ENCODE data around the gene PIK3R5. TPM values are rescaled to one million over a fixed set of nuclear protein-coding genes. Genes with fewer than 3 reads are reported as not detected.

Gene PIK3R5
- polyA plus RNA-seq, 3 donors, result 32.1 to 127 (median 47.5) TPM

DNA sequence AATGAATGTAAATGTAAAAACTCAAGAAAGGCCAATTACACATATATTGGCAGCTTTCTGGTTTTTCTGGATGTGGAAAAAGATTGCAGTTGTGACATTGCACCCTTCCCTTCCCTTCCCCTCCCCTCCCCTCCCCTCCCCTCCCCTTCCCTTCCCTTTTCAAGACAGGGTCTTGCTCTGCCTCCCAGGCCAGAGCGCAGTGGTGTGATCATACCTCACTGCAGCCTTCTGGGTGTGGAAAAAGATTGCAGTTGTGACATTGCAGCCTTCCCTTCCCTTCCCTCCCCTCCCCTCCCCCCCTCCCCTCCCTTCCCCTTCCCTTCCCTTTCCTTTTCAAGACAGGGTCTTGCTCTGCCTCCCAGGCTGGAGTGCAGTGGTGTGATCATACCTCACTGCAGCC lies 41.7 kb downstream of the PIK3R5 start:
- H3K4me3 Mint-ChIP-seq, result peak overlapping the region in 1 of 2 donors; percentile 48
- peak overlapping the region in 1 of 3 experiments; percentile 33 for H3K4me3 ChIP-seq (replicated peaks in 1 of 3; ENCODE audit: low read depth in 2 of 3, low read length in 3 of 3)
- H3K9me3 Mint-ChIP-seq, result peaks cover 10 to 24% (median 19%) of the 10 kb centered on the region in 7 donors
- peak overlapping the region in 4 of 7 donors; percentile 99 to 100 (median 99) for H3K27ac Mint-ChIP-seq
- no peak overlapping the region for H2AFZ ChIP-seq (ENCODE audit: insufficient read depth, low read depth, low read length, poor library complexity, severe bottlenecking)
- peaks cover 32 to 53% of the 10 kb centered on the region in 2 donors for H3K4me1 ChIP-seq (ENCODE audit: control insufficient read depth in 1 of 2, insufficient read depth in 2 of 2, low read length in 2 of 2)
- no peaks in the 10 kb centered on the region for H4K20me1 ChIP-seq (ENCODE audit: insufficient read depth, low read length)
- H3K27ac ChIP-seq (ENCODE audit: low read depth in 1 of 2, low read length in 2 of 2), result peak overlapping the region; percentile 91 to 99
- intact Hi-C loops (cut with micrococcal nuclease), result loop anchor here in 1 of 2 donors (2.0 kb wide), 2 partner anchors 31 to 41 kb away; partner anchors contain the start of gene PIK3R5
- no CpG with 5 or more reads among the region's 1 CpG for WGBS (ENCODE audit: insufficient coverage)
- no peaks in the 10 kb centered on the region for H3K27me3 Mint-ChIP-seq (ENCODE audit: low read depth in 3 of 3)
- H3K4me1 Mint-ChIP-seq, result peaks cover 35% of the 10 kb centered on the region
- peaks cover 0 to 23% of the 10 kb centered on the region in 2 donors for H3K36me3 ChIP-seq (replicated peaks in 1 of 2; ENCODE audit: control insufficient read depth in 1 of 2, insufficient read depth in 2 of 2, low read length in 2 of 2)
- H3K4me2 ChIP-seq (replicated peaks; ENCODE audit: extremely low read depth, low read length, poor library complexity, severe bottlenecking), result no peak overlapping the region
- H3K79me2 ChIP-seq (ENCODE audit: insufficient read depth, low read length), result peaks cover 79% of the 10 kb centered on the region
- TF ChIP-seq, protein P1, sequence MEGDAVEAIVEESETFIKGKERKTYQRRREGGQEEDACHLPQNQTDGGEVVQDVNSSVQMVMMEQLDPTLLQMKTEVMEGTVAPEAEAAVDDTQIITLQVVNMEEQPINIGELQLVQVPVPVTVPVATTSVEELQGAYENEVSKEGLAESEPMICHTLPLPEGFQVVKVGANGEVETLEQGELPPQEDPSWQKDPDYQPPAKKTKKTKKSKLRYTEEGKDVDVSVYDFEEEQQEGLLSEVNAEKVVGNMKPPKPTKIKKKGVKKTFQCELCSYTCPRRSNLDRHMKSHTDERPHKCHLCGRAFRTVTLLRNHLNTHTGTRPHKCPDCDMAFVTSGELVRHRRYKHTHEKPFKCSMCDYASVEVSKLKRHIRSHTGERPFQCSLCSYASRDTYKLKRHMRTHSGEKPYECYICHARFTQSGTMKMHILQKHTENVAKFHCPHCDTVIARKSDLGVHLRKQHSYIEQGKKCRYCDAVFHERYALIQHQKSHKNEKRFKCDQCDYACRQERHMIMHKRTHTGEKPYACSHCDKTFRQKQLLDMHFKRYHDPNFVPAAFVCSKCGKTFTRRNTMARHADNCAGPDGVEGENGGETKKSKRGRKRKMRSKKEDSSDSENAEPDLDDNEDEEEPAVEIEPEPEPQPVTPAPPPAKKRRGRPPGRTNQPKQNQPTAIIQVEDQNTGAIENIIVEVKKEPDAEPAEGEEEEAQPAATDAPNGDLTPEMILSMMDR (IDR thresholded peaks at IDR 0.05), result no peak
- DNase-seq, result peak; percentile 49 to 70 (median 64)
- H3K36me3 Mint-ChIP-seq, result peaks cover 30 to 33% of the 10 kb centered on the region in 2 donors
- no peak overlapping the region for H3K9ac ChIP-seq (ENCODE audit: insufficient read depth, low read length, poor library complexity, severe bottlenecking)
- peaks cover 15 to 19% of the 10 kb centered on the region in 2 donors for H3K9me3 ChIP-seq (replicated peaks in 1 of 2; ENCODE audit: control insufficient read depth in 1 of 2, insufficient read depth in 1 of 2, low read length in 2 of 2)
- H3K27me3 ChIP-seq (ENCODE audit: control insufficient read depth in 2 of 2, insufficient read depth in 2 of 2, low read length in 2 of 2), result no peaks in the 10 kb centered on the region

DNA sequence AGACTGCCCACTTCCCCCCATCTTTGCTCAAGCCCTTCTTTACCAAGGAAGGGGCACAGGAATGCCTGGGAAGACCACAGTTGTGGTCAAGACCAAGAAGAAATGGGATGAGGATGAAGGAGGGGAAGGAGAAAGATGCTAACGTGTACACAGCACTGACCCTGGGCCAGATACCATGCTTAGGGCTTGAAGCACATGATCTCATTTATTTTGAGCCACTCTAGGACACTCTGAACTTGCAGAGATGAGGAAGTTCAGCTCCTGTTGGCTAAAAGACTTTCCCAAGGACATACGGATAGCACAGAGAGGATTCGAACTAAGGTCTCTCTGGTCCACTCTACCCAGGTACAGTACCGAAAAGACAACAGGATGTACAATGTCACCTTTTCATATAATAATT lies 42.6 kb downstream of the PIK3R5 start:
- H4K20me1 ChIP-seq (ENCODE audit: insufficient read depth, low read length), result no peaks in the 10 kb centered on the region
- TF ChIP-seq, protein P1 (IDR thresholded peaks at IDR 0.05), result no peak
- H3K4me1 ChIP-seq (ENCODE audit: control insufficient read depth in 1 of 2, insufficient read depth in 2 of 2, low read length in 2 of 2), result peaks cover 32 to 56% of the 10 kb centered on the region in 2 donors
- H3K36me3 ChIP-seq (replicated peaks in 1 of 2; ENCODE audit: control insufficient read depth in 1 of 2, insufficient read depth in 2 of 2, low read length in 2 of 2), result peaks cover 0 to 15% of the 10 kb centered on the region in 2 donors
- DNase-seq, result peak; percentile 68 to 86 (median 82)
- peak overlapping the region in 1 of 3 experiments; percentile 33 for H3K4me3 ChIP-seq (replicated peaks in 1 of 3; ENCODE audit: low read depth in 2 of 3, low read length in 3 of 3)
- 11% methylated on average over 1 of the region's 4 CpGs for WGBS (ENCODE audit: insufficient coverage)
- Mint-ChIP-seq H3K4me1 (peaks cover 36% of the 10 kb centered on the region), H3K9me3 (peaks cover 7 to 19% (median 13%) of the 10 kb centered on the region in 7 donors), H3K27ac (peak overlapping the region in 4 of 7 donors; percentile 99 to 100 (median 99)), H3K36me3 (peaks cover 26 to 29% of the 10 kb centered on the region in 2 donors), H3K4me3 (peak overlapping the region; percentile 3 to 85), H3K27me3 (ENCODE audit: low read depth in 3 of 3) (no peaks in the 10 kb centered on the region)
- intact Hi-C loops (cut with micrococcal nuclease), result loop anchor here in 1 of 2 donors (2.0 kb wide), 2 partner anchors 32 to 42 kb away; partner anchors contain the start of gene PIK3R5
- peaks cover 78% of the 10 kb centered on the region for H3K79me2 ChIP-seq (ENCODE audit: insufficient read depth, low read length)
- H3K9ac ChIP-seq (ENCODE audit: insufficient read depth, low read length, poor library complexity, severe bottlenecking), result peak overlapping the region; percentile 83
- no peak overlapping the region for H2AFZ ChIP-seq (ENCODE audit: insufficient read depth, low read depth, low read length, poor library complexity, severe bottlenecking)
- H3K4me2 ChIP-seq (replicated peaks; ENCODE audit: extremely low read depth, low read length, poor library complexity, severe bottlenecking), result peak overlapping the region; percentile 47
- peaks cover 11% of the 10 kb centered on the region in 2 donors for H3K9me3 ChIP-seq (replicated peaks in 1 of 2; ENCODE audit: control insufficient read depth in 1 of 2, insufficient read depth in 1 of 2, low read length in 2 of 2)
- peak overlapping the region; percentile 91 to 99 for H3K27ac ChIP-seq (ENCODE audit: low read depth in 1 of 2, low read length in 2 of 2)
- no peaks in the 10 kb centered on the region for H3K27me3 ChIP-seq (ENCODE audit: control insufficient read depth in 2 of 2, insufficient read depth in 2 of 2, low read length in 2 of 2)
